NCI-H2081 treated with DMSO at 0.1 percent for 48 hours (cell line): ENCODE data around the gene USO1.
"Not testable (repeated sequence)": the region's sequence is repeated elsewhere in the genome, so short reads cannot be mapped to it uniquely, and the experiment has no call there.

Source experiments
- DNase-seq: peaks from one replicate; lab custom pipeline; 2025; lab: John Stamatoyannopoulos, UW

USO1 gene

GRCh38 chr4:75724066-75724866 lies at the start of gene USO1:
Gene USO1 (plus strand): TSS chr4:75724577. CDS start chr4:75724820, 243 bp downstream.
- DNase-seq, result peak; percentile 88

- no peak for DNase-seq
These were observed 49.3 kb upstream of the USO1 start for GRCh38 chr4:75675004-75675531.

GRCh38 chr4:75678473-75678872 lies 45.9 kb upstream of the USO1 start:
- DNase-seq, result no peak

- no peak for DNase-seq
These were observed 45.4 kb upstream of the USO1 start for GRCh38 chr4:75678965-75679364.

GRCh38 chr4:75679876-75680575 lies 44.4 kb upstream of the USO1 start:
- DNase-seq, result no peak

- DNase-seq, result no peak
These were observed 40.8 kb upstream of the USO1 start for GRCh38 chr4:75683482-75684155.

- DNase-seq, result no peak
These were observed 38.7 kb upstream of the USO1 start for GRCh38 chr4:75685546-75686189.

- no peak for DNase-seq
These were observed 38.0 kb upstream of the USO1 start for GRCh38 chr4:75686346-75686745.

- not testable (repeated sequence) for DNase-seq
These were observed 37.3 kb upstream of the USO1 start for GRCh38 chr4:75687125-75687524.

- not testable (repeated sequence) for DNase-seq
These were observed 32.3 kb upstream of the USO1 start for GRCh38 chr4:75692066-75692465.

- no peak for DNase-seq
These were observed 28.3 kb upstream of the USO1 start for GRCh38 chr4:75696071-75696470.

- DNase-seq, result no peak
These were observed 27.8 kb upstream of the USO1 start for GRCh38 chr4:75696581-75696980.

GRCh38 chr4:75698162-75698962 lies 26.0 kb upstream of the USO1 start:
- no peak for DNase-seq

GRCh38 chr4:75698963-75699228 lies 25.5 kb upstream of the USO1 start:
- no peak for DNase-seq

- no peak for DNase-seq
These were observed 25.1 kb upstream of the USO1 start for GRCh38 chr4:75699299-75699698.

GRCh38 chr4:75702919-75703411 lies 21.4 kb upstream of the USO1 start:
- no peak for DNase-seq

- no peak for DNase-seq
These were observed 19.0 kb upstream of the USO1 start for GRCh38 chr4:75705198-75705977.

GRCh38 chr4:75708218-75708691 lies 16.1 kb upstream of the USO1 start:
- no peak for DNase-seq

- DNase-seq, result no peak
These were observed 14.1 kb upstream of the USO1 start for GRCh38 chr4:75710246-75710645.

GRCh38 chr4:75714011-75714410 lies 10.4 kb upstream of the USO1 start:
- no peak for DNase-seq
